Activated T-helper 2 cell treated with anti-CD3 and anti-CD28 coated beads, Interferon-gamma antibody, Interleukin-2, Interleukin-4, amounts not matched to agents 10 μg/mL and 5 μg/mL and 100 μg/mL, durations not matched to agents 14 hours and 24 hours and 36 hours (primary cell): ENCODE measurements around the gene ADGRF5. TPM values are rescaled to one million over a fixed set of nuclear protein-coding genes. Genes with fewer than 3 reads are reported as not detected.

Experiments used
- DNase-seq: peaks from one replicate; pipeline ENCODE4 v3.0.0; 2021; ENCODE audit warnings: low spot score
- H3K27ac Mint-ChIP-seq: one replicate; pipeline ENCODE4 v1.8.0; 2021; ENCODE audit warnings: mixed read lengths
- H3K27me3 Mint-ChIP-seq: one replicate; pipeline ENCODE4 v1.8.0; 2021; ENCODE audit warnings: low read depth, mixed read lengths
- H3K36me3 Mint-ChIP-seq: one replicate; pipeline ENCODE4 v1.8.0; 2021; ENCODE audit warnings: low read depth, mixed read lengths
- H3K4me1 Mint-ChIP-seq: one replicate; pipeline ENCODE4 v1.8.0; 2021; ENCODE audit warnings: low read depth, mixed read lengths
- H3K4me3 Mint-ChIP-seq: one replicate; pipeline ENCODE4 v1.8.0; 2021; ENCODE audit warnings: low read depth, mild to moderate bottlenecking, moderate library complexity, mixed read lengths
- H3K9me3 Mint-ChIP-seq: one replicate; pipeline ENCODE4 v1.8.0; 2021; ENCODE audit warnings: mixed read lengths
- intact Hi-C: fragments of 100-400 bp; cut with micrococcal nuclease; formaldehyde crosslinking; loops from one replicate; pipeline ENCODE4 v1.15.1; 2023
- total RNA-seq: library from RNA; stranded (reverse); gene quantifications from 2 replicates; pipeline ENCODE4 v1.2.3, GENCODE V29; 2022

The ADGRF5 gene
- total RNA-seq, 1 donor from 2014 or later, result not detected

GRCh38 chr6:46923476-46923875 lies 1.7 kb upstream of the ADGRF5 start:
- H3K27me3 Mint-ChIP-seq, result no peaks in the 10 kb centered on the region

GRCh38 chr6:46921059-46921458 lies 679 bp downstream of the ADGRF5 start:
- intact Hi-C loops, result no loop called here
- H3K27ac Mint-ChIP-seq, result no peak overlapping the region
- no peaks in the 10 kb centered on the region for H3K9me3 Mint-ChIP-seq
- DNase-seq, result no peak
- H3K4me1 Mint-ChIP-seq, result no peaks in the 10 kb centered on the region
- H3K36me3 Mint-ChIP-seq, result no peaks in the 10 kb centered on the region
- H3K27me3 Mint-ChIP-seq, result no peaks in the 10 kb centered on the region
- no peak overlapping the region for H3K4me3 Mint-ChIP-seq

More at GRCh38 chr6:46923476-46923875, 1.7 kb upstream of the ADGRF5 start:
- no peak overlapping the region for H3K27ac Mint-ChIP-seq
- intact Hi-C loops, result no loop called here
- DNase-seq, result no peak
- H3K9me3 Mint-ChIP-seq, result no peaks in the 10 kb centered on the region
- H3K4me1 Mint-ChIP-seq, result no peaks in the 10 kb centered on the region
- H3K36me3 Mint-ChIP-seq, result no peaks in the 10 kb centered on the region
- H3K4me3 Mint-ChIP-seq, result no peak overlapping the region

GRCh38 chr6:46918806-46919205 lies 2.9 kb downstream of the ADGRF5 start:
- no peak for DNase-seq

DNA sequence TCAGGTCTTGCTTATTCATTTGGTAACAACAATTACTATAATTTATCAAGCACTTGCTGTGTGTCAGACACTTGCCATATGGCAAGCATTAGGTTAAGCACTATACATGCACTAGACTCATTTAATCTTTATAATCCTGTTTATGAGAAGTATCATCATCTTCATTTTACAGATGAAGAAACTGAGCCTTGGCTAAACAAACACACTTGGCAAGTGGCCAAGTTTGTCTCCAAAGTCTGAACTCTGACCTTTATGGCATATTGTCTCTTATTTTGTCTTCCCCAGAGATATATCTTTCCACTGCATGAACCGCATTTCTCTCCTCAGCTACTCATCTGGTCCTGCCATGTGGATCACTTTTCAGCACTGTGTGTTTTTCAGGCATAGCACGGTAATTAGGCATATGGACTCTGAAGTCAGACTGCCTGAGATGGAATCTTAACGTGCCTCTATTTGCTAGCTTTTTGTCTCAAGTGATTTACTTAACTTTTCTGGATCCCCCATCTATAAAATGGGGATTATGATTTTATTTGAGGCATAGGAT lies 4.7 kb downstream of the ADGRF5 start:
- no peak overlapping the region for H3K27ac Mint-ChIP-seq

More at GRCh38 chr6:46918806-46919205, 2.9 kb downstream of the ADGRF5 start:
- no peak overlapping the region for H3K27ac Mint-ChIP-seq
- intact Hi-C loops, result no loop called here
- H3K27me3 Mint-ChIP-seq, result no peaks in the 10 kb centered on the region
- H3K36me3 Mint-ChIP-seq, result no peaks in the 10 kb centered on the region
- H3K9me3 Mint-ChIP-seq, result no peaks in the 10 kb centered on the region
- no peak overlapping the region for H3K4me3 Mint-ChIP-seq
- H3K4me1 Mint-ChIP-seq, result no peaks in the 10 kb centered on the region

DNA sequence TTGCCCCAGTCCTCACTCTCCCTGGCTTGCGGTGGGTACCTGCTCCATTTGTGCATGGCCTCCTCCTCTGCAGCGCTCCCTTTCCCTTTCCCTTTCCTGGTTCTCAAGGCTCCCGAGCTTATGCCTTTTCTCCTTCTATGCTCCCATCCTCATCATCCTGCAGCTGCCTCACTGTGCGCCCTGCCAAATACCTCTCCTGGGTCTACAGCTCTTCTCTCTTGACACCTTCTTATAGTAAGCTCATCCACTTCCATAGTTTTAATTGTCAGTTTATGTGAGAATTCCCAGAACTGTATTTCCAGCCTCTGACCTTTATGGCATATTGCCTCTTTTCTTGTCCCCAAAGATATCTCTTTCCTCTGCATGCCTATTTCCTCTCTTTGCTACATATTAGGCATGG lies 5.9 kb downstream of the ADGRF5 start:
- intact Hi-C loops, result no loop called here
- no peak overlapping the region for H3K4me3 Mint-ChIP-seq
- H3K36me3 Mint-ChIP-seq, result no peaks in the 10 kb centered on the region
- H3K27ac Mint-ChIP-seq, result no peak overlapping the region
- H3K27me3 Mint-ChIP-seq, result no peaks in the 10 kb centered on the region
- no peaks in the 10 kb centered on the region for H3K9me3 Mint-ChIP-seq
- no peak for DNase-seq
- H3K4me1 Mint-ChIP-seq, result no peaks in the 10 kb centered on the region

More for the DNA sequence above, 4.7 kb downstream of the ADGRF5 start:
- no peaks in the 10 kb centered on the region for H3K36me3 Mint-ChIP-seq
- no peaks in the 10 kb centered on the region for H3K4me1 Mint-ChIP-seq
- H3K9me3 Mint-ChIP-seq, result no peaks in the 10 kb centered on the region
- DNase-seq, result no peak
- H3K4me3 Mint-ChIP-seq, result no peak overlapping the region
- intact Hi-C loops, result no loop called here
- H3K27me3 Mint-ChIP-seq, result no peaks in the 10 kb centered on the region

DNA sequence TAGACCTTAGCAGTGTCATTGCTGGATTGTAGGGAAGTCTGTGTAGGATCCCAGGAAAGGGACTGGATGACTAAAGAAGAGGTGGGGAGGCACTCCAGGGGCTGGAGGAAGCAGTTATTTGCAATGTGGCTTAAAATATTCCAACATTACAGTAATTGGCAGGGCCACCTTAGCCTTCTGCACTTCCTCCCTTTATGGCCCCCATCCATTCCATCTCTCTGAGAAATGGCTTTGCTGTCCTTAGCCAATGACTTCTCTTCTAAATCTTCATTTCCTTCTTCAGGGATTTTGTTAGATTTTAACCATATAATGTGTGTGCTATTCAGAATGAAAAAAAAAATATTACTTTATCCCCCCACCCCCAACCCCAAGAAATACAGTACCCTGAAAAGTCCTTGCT lies 6.4 kb downstream of the ADGRF5 start:
- no peaks in the 10 kb centered on the region for H3K27me3 Mint-ChIP-seq
- no peak overlapping the region for H3K4me3 Mint-ChIP-seq
- H3K4me1 Mint-ChIP-seq, result no peaks in the 10 kb centered on the region
- intact Hi-C loops, result no loop called here
- H3K27ac Mint-ChIP-seq, result no peak overlapping the region
- DNase-seq, result no peak
- H3K9me3 Mint-ChIP-seq, result no peaks in the 10 kb centered on the region
- no peaks in the 10 kb centered on the region for H3K36me3 Mint-ChIP-seq

- H3K27me3 Mint-ChIP-seq, result no peaks in the 10 kb centered on the region
- no peak overlapping the region for H3K4me3 Mint-ChIP-seq
- no peak overlapping the region for H3K27ac Mint-ChIP-seq
- H3K36me3 Mint-ChIP-seq, result no peaks in the 10 kb centered on the region
- no peaks in the 10 kb centered on the region for H3K4me1 Mint-ChIP-seq
- DNase-seq, result no peak
- H3K9me3 Mint-ChIP-seq, result no peaks in the 10 kb centered on the region
- intact Hi-C loops, result no loop called here
These were observed 7.4 kb downstream of the ADGRF5 start for GRCh38 chr6:46914279-46914810.

DNA sequence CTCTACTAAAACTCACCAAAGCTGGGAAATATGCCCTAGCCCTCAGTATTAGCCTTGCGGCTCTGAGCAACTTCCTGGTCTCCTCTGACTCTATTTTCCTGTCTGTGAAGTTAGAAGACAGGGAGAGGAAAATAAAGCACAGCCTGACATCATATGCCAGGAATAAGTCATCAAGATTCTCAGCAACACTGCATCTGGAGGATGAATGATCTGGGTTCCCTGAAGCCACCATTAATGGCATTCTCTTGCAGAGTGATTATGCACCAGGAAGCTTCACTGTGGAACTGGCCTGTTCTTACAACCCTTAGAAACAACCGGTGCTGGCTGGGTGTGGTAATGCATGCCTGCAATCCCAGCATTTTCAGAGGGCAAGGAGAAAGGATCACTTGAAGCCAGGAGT lies 12.4 kb downstream of the ADGRF5 start:
- Mint-ChIP-seq H3K27me3 (no peaks in the 10 kb centered on the region), H3K4me1 (no peaks in the 10 kb centered on the region), H3K27ac (no peak overlapping the region), H3K36me3 (no peaks in the 10 kb centered on the region), H3K9me3 (no peaks in the 10 kb centered on the region), H3K4me3 (no peak overlapping the region)
- intact Hi-C loops, result no loop called here
- DNase-seq, result no peak

DNA sequence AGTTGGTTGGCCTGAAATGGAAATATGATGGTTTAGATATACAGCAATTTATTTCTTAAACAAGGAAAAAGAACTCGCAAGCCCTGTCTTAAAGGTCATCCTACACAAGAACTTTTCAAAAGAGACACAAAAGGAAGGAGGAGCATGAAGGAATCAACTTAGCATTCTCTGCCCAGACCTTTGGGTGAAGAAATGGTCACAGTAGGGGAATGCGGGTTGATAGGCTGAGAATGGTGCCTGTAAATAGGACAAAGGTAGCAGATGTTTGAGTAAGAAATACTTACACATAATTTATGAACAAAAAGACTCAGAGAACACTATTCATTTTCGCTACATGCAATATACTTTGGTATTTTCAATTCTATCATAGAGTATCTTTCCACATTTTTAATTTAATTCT lies 15.0 kb downstream of the ADGRF5 start:
- Mint-ChIP-seq H3K27me3 (no peaks in the 10 kb centered on the region), H3K36me3 (no peaks in the 10 kb centered on the region), H3K27ac (no peak overlapping the region), H3K4me1 (no peaks in the 10 kb centered on the region), H3K9me3 (no peaks in the 10 kb centered on the region), H3K4me3 (no peak overlapping the region)
- intact Hi-C loops, result no loop called here
- no peak for DNase-seq

DNA sequence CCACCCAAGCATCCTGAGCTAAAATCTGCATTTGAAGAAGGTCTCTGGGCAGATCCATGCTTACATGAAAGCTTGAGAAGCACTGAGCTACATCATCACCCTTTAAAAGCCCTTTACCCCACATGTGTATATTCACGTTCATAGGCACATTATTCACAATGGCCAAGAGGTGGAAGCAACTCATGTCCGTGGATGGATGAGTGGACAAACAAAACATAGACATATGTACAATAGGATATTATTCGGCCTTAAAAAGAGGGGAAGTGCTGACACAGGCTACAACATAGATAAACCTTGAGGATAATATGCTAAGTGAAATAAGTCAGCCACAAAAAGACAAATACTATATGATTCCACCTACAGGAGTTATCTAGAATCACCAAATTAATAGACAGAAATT lies 17.6 kb downstream of the ADGRF5 start:
- H3K4me3 Mint-ChIP-seq, result no peak overlapping the region
- intact Hi-C loops, result no loop called here
- no peak overlapping the region for H3K27ac Mint-ChIP-seq
- no peak for DNase-seq
- H3K36me3 Mint-ChIP-seq, result no peaks in the 10 kb centered on the region
- no peaks in the 10 kb centered on the region for H3K9me3 Mint-ChIP-seq
- H3K4me1 Mint-ChIP-seq, result no peaks in the 10 kb centered on the region
- no peaks in the 10 kb centered on the region for H3K27me3 Mint-ChIP-seq

GRCh38 chr6:46903175-46903574 lies 18.6 kb downstream of the ADGRF5 start:
- Mint-ChIP-seq H3K4me1 (no peaks in the 10 kb centered on the region), H3K4me3 (no peak overlapping the region), H3K36me3 (no peaks in the 10 kb centered on the region), H3K27me3 (peaks cover 3% of the 10 kb centered on the region), H3K9me3 (no peaks in the 10 kb centered on the region), H3K27ac (no peak overlapping the region)
- intact Hi-C loops, result no loop called here
- DNase-seq, result no peak

GRCh38 chr6:46901882-46902314 lies 19.8 kb downstream of the ADGRF5 start:
- no peaks in the 10 kb centered on the region for H3K36me3 Mint-ChIP-seq
- peaks cover 3% of the 10 kb centered on the region for H3K27me3 Mint-ChIP-seq
- intact Hi-C loops, result no loop called here
- no peaks in the 10 kb centered on the region for H3K9me3 Mint-ChIP-seq
- H3K27ac Mint-ChIP-seq, result no peak overlapping the region
- DNase-seq, result no peak
- no peaks in the 10 kb centered on the region for H3K4me1 Mint-ChIP-seq
- H3K4me3 Mint-ChIP-seq, result no peak overlapping the region

DNA sequence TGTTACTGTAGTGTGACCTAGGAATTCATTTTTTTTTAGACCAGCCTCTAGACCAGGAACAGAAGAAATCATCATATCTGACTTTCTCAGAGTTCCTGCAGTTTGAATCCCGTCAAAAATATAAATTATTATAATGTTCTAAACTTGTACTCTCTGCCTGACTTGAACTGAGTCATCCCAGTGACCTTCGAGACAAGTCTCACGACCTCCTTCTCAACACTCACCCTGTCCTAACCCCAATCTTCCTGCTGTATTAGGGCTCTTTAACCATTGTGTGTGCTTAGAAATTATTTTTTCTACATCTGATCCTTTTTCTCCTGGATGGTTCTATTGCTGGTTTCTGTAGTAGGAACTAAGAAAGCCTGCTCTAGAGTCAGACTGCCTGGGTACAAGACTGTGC lies 21.5 kb downstream of the ADGRF5 start:
- DNase-seq, result no peak
- Mint-ChIP-seq H3K4me3 (no peak overlapping the region), H3K27me3 (peaks cover 3% of the 10 kb centered on the region), H3K27ac (no peak overlapping the region), H3K9me3 (no peaks in the 10 kb centered on the region), H3K4me1 (no peaks in the 10 kb centered on the region), H3K36me3 (no peaks in the 10 kb centered on the region)
- intact Hi-C loops, result no loop called here

DNA sequence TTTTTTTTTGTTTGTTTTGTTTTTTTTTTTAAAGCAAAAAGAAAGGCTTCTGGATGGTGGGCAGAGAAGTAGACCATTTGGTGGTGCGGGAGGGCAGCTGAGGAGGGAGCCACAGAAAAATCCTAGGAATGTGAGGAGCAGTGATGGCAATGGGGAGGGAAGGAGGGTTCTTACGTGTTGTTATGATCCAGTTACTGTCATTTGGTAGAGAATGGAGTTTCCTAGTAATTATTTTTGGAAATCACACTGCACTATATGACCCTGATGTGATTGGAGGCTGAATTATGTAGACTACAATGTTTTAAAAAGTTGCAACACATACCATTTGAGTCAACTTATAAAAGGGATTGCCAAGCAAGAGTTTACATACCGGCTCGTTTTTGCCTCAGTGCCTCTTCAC lies 22.1 kb downstream of the ADGRF5 start:
- intact Hi-C loops, result no loop called here
- H3K27ac Mint-ChIP-seq, result no peak overlapping the region
- no peaks in the 10 kb centered on the region for H3K4me1 Mint-ChIP-seq

More for the DNA sequence above, 22.1 kb downstream of the ADGRF5 start:
- H3K36me3 Mint-ChIP-seq, result no peaks in the 10 kb centered on the region
- H3K27me3 Mint-ChIP-seq, result peaks cover 3% of the 10 kb centered on the region
- no peak for DNase-seq
- no peak overlapping the region for H3K4me3 Mint-ChIP-seq
- no peaks in the 10 kb centered on the region for H3K9me3 Mint-ChIP-seq
